Uterus (tissue), 4 donors: Measurements from ENCODE around the gene ATF7IP2. TPM values are rescaled to one million over a fixed set of nuclear protein-coding genes. Genes with fewer than 3 reads are reported as not detected.
"Not testable (repeated sequence)": the region's sequence is repeated elsewhere in the genome, so short reads cannot be mapped to it uniquely, and the experiment has no call there.

Experiments
- DNase-seq, 2 donors: peaks; one replicate each; pipeline ENCODE4 v3.0.0-alpha.2; 2019 to 2020
- H3K27ac ChIP-seq, 2 donors: fragments of 200-600 bp; sonication (generic); 1 replicate in 1 of 2; 2 replicates in 1 of 2; pipeline ENCODE4 v1.5.1; 2016 to 2018
- H3K27me3 ChIP-seq, 2 donors: fragments of 200-600 bp; sonication (generic); one replicate each; pipeline ENCODE4 v1.5.1; 2018 to 2019; ENCODE audit warnings: control low read depth in 1 of 2
- H3K36me3 ChIP-seq, 2 donors: fragments of 200-600 bp; sonication (generic); one replicate each; pipeline ENCODE4 v1.5.1; 2019; ENCODE audit warnings: control low read depth in 1 of 2
- H3K4me1 ChIP-seq, 2 donors: fragments of 200-600 bp; sonication (generic); one replicate each; pipeline ENCODE4 v1.5.1; 2018 to 2019; ENCODE audit warnings: control low read depth in 1 of 2
- H3K4me3 ChIP-seq, 2 donors: fragments of 200-600 bp; sonication (generic); 1 replicate in 1 of 2; 2 replicates in 1 of 2; pipeline ENCODE4 v1.5.1; 2018 to 2019; ENCODE audit warnings: mild to moderate bottlenecking in 1 of 2
- H3K9me3 ChIP-seq, 2 donors: fragments of 200-600 bp; sonication (generic); one replicate each; pipeline ENCODE4 v1.5.1; 2019; ENCODE audit warnings: control low read depth in 1 of 2
- CTCF ChIP-seq, 4 experiments: fragments of 200-600 bp in 2 of 4; fragments of 450-650 bp in 2 of 4; sonication (generic) in 2 of 4; IDR thresholded peaks; one replicate each; pipeline ENCODE4 v1.5.1; 2016 to 2019; ENCODE audit warnings: antibody characterized with exemption in 4 of 4, mild to moderate bottlenecking in 2 of 4, moderate library complexity in 1 of 4
- POLR2A ChIP-seq, 2 donors: fragments of 450-650 bp; IDR thresholded peaks; one replicate each; pipeline ENCODE4 v1.6.1; 2016; ENCODE audit warnings: antibody characterized with exemption in 2 of 2, mild to moderate bottlenecking in 1 of 2, moderate library complexity in 1 of 2
- intact Hi-C: fragments of 100-400 bp; cut with DNase I; formaldehyde crosslinking; loops from one replicate; pipeline ENCODE4 v1.15.1; 2023; ENCODE audit warnings: low total_unique reads
- total RNA-seq, 4 donors: library from RNA; depleted of rRNA in 3 of 4; stranded (reverse); fragments of >200 nt in 3 of 4; gene quantifications; one replicate each; pipeline versions ENCODE4 v1.1.0 to v1.2.4, GENCODE V29; 2014 to 2023
- donor health status: DM: yes; HTN: yes; CAD: no.

ATF7IP2 gene
- total RNA-seq, 4 donors from 2014 or later = 6.4 to 21.7 (median 6.9) TPM; not detected in 1

GRCh38 chr16:10405386-10405939 lies 19.6 kb downstream of the ATF7IP2 start:
- no peak overlapping the region for H3K27ac ChIP-seq
- no peak overlapping the region for H3K4me3 ChIP-seq
- H3K4me1 ChIP-seq = no peaks in the 10 kb centered on the region
- DNase-seq = no peak
- H3K27me3 ChIP-seq = no peaks in the 10 kb centered on the region
- intact Hi-C loops = no loop called here
- H3K9me3 ChIP-seq = peaks cover 0 to 27% of the 10 kb centered on the region in 2 donors
- TF ChIP-seq POLR2A (IDR thresholded peaks at IDR 0.05) (no peak), CTCF (IDR thresholded peaks at IDR 0.05) (no peak)
- H3K36me3 ChIP-seq = no peaks in the 10 kb centered on the region

GRCh38 chr16:10408824-10409381 lies 23.0 kb downstream of the ATF7IP2 start:
- TF ChIP-seq POLR2A (IDR thresholded peaks at IDR 0.05) (no peak), CTCF (IDR thresholded peaks at IDR 0.05) (no peak)
- no peak overlapping the region for H3K4me3 ChIP-seq
- H3K27ac ChIP-seq = no peak overlapping the region
- no peaks in the 10 kb centered on the region for H3K36me3 ChIP-seq
- no peaks in the 10 kb centered on the region for H3K27me3 ChIP-seq
- DNase-seq = no peak
- H3K4me1 ChIP-seq = no peaks in the 10 kb centered on the region
- intact Hi-C loops = no loop called here
- H3K9me3 ChIP-seq = peaks cover 0 to 29% of the 10 kb centered on the region in 2 donors

DNA sequence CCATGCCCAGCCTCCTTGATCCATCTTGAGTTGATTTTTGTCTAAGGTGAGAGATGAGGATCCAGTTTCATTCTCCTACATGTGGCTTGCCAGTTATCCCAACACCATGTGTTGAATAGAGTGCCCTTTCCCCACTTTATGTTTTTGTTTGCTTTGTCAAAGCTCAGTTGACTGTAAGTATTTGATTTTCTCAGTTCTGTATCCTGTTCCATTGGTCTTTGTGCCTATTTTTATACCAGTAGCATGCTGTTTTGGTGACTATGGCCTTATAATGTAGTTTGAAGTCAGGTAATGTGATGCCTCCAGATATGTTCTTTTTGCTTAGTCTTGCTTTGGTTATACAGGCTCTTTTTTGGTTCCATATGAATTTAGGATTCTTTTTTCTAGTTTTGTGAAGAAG lies 23.9 kb downstream of the ATF7IP2 start:
- DNase-seq, H3K4me1 ChIP-seq, intact Hi-C loops, H3K27me3 ChIP-seq, H3K36me3 ChIP-seq, H3K4me3 ChIP-seq, H3K27ac ChIP-seq: not testable (repeated sequence)
- H3K9me3 ChIP-seq = peaks cover 0 to 29% of the 10 kb centered on the region in 2 donors

- Histone ChIP-seq H3K27ac (no peak overlapping the region), H3K9me3 (peaks cover 0 to 24% of the 10 kb centered on the region in 2 donors), H3K27me3 (no peaks in the 10 kb centered on the region), H3K4me3 (no peak overlapping the region), H3K36me3 (no peaks in the 10 kb centered on the region), H3K4me1 (no peaks in the 10 kb centered on the region)
- no peak for TF ChIP-seq POLR2A (IDR thresholded peaks at IDR 0.05)
- no peak for TF ChIP-seq CTCF (IDR thresholded peaks at IDR 0.05)
- intact Hi-C loops = no loop called here
- no peak for DNase-seq
These were observed 24.6 kb downstream of the ATF7IP2 start for GRCh38 chr16:10410469-10410868.

- Histone ChIP-seq H3K9me3 (peaks cover 0 to 16% of the 10 kb centered on the region in 2 donors), H3K4me3 (no peak overlapping the region), H3K27ac (no peak overlapping the region), H3K36me3 (no peaks in the 10 kb centered on the region), H3K4me1 (no peaks in the 10 kb centered on the region), H3K27me3 (no peaks in the 10 kb centered on the region)
- intact Hi-C loops = no loop called here
- no peak for TF ChIP-seq POLR2A (IDR thresholded peaks at IDR 0.05)
- TF ChIP-seq CTCF (IDR thresholded peaks at IDR 0.05) = no peak
- DNase-seq = no peak
These were observed 27.2 kb downstream of the ATF7IP2 start for GRCh38 chr16:10412935-10413601.

GRCh38 chr16:10418204-10418603 lies 32.3 kb downstream of the ATF7IP2 start:
- H3K27ac ChIP-seq, H3K4me1 ChIP-seq, H3K9me3 ChIP-seq, DNase-seq, intact Hi-C loops, H3K36me3 ChIP-seq, H3K4me3 ChIP-seq, H3K27me3 ChIP-seq: not testable (repeated sequence)
